HK-2 (cell line): Measurements from ENCODE around the gene SCGB1C2.
"Not testable (repeated sequence)": the region's sequence is repeated elsewhere in the genome, so short reads cannot be mapped to it uniquely, and the experiment has no call there.

Experiments
- DNase-seq: peaks from one replicate; pipeline ENCODE4 v3.0.0-alpha.2; 2018; ENCODE audit not compliant: unreplicated experiment

Gene SCGB1C2

DNA sequence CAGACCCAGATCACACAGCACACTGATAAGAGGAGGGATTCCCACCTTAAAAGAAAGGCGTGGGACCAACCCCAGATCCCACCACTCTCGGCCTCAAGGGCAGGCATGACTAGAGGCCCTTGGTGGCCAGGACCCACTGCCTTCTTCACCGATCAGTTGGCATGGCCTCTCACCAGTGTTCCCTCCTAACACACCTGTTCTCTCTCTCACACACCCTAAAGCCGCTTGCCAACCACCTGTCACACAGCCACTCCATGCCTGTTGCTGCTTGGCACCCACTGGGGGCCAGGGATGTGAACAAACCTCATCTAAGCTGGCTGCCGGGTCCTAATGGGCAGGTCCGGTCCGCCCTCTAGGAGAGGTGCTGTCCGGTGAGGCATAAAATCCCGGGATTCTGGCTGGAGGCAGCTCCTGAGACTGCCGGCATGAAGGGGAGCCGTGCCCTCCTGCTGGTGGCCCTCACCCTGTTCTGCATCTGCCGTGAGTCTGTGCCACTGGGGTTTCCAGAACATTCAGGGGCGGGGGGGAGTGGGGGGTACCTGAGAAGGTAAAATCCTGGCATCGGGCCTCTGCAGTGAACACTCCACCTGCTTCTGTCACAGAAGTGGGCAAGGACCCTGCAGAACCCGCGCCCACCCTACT lies at the start of gene SCGB1C2:
Gene SCGB1C2 (plus strand): TSS at position 404 of the 642 bp plus-strand sequence. CDS start 22 bp downstream, at position 426.
- not testable (repeated sequence) for DNase-seq

DNA sequence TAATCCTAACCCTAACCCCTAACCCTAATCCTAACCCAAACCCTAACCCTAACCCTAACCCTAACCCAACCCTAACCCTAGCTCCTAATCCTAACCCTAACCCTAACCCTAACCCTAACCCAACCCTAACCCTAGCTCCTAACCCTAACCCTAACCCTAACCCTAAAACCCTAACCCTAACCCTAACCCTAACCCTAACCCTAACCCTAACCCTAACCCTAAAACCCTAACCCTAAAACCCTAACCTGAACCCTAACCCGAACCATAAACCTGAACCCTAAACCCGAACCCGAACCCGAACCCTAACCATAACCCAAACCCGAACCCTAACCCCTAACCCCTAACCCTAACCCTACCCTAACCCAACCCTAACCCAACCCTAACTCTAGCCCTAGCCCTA lies 24.3 kb upstream of the SCGB1C2 start:
- not testable (repeated sequence) for DNase-seq

DNA sequence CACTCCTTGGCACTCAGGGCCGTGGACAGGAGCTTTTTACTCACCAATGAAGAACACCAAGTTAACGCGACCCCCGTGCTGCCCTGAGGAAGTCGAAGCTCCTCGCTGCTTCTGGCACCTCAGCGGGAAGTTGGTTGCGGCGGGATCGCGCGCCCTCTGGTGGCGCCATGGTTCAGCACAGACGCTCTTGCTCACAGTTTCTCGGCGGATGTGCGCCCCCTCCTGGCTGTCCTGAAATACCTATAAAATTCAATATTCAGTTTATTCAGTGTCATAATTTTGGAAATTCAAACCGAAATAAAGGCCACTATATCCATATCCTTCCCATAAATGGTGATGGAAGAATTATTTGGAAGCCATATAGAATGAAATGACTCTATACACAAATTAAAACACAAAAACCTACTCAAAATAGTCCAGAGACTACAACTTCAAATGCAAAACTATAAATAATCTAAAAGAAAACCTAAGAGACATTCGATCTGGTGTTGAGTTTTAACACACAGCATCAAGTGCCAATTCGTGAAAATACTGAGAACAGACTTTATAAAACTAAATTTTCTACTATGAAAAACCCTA lies 18.9 kb upstream of the SCGB1C2 start:
- not testable (repeated sequence) for DNase-seq

DNA sequence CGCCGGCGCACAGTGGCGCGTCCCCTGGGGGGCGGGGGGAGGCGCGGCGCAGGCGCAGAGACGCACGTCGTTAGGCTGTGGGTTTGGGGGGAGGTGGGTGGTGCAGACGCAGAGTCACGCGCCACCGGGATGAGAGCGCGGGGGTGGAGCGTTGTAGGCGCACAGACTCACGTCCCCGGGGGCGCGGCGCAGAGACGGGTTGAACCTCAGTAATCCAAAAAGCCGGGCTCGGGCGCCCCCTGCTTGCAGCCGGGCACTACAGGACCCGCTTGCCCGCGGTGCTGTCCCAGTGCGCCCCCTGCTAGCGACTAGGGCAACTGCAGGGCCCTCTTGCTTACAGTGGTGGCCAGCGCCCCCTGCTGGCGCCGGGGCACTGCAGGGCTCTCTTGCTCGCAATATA lies 3.4 kb upstream of the SCGB1C2 start:
- not testable (repeated sequence) for DNase-seq

DNA sequence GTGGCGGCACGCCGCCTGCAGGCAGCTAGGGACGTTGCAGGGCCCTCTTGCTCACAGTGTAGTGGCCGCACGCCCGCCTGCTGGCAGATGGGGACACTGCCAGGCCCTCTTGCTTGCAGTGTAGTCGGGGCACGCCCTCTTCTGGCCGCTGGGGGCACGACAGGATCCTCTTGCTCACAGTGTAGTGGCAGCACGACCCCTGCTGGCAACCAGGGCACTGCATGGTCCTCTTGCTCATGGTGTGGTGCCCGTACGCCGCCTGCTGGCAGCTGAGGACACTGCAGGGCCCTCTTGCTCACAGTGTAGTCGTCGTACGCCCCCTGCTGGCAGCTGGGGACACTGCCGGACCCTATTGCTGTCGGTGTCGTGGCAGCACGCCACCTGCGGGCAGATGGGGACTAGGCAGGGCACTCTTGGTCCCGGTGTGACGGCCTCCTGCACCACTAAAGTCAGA lies 3.0 kb upstream of the SCGB1C2 start:
- not testable (repeated sequence) for DNase-seq

DNA sequence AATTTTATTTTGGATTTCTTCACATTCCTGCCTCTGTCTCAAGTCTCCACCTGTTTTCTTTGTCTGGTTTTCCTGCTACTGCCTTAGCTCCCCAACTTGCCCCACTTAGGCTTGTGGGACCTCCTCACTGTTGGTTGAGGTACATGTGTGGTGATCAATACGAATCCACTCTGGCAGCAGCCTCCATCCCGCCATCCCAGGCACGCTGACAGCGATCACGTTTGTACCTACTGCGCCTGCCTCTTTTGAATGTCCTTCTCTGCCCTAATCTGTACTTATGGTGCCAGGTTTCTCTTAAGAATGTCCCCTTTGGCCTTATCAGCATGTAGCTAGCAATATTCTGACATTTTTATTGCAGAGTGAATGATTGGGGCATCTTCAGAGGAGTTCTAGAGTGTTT lies 2.3 kb upstream of the SCGB1C2 start:
- DNase-seq: not testable (repeated sequence)

GRCh38 chr17:135895-136294 lies 1.5 kb upstream of the SCGB1C2 start:
- not testable (repeated sequence) for DNase-seq

- not testable (repeated sequence) for DNase-seq
Observed at GRCh38 chr17:136531-136930, 838 bp upstream of the SCGB1C2 start.

GRCh38 chr17:139401-140205 lies 2.2 kb downstream of the SCGB1C2 start:
- DNase-seq: not testable (repeated sequence)

DNA sequence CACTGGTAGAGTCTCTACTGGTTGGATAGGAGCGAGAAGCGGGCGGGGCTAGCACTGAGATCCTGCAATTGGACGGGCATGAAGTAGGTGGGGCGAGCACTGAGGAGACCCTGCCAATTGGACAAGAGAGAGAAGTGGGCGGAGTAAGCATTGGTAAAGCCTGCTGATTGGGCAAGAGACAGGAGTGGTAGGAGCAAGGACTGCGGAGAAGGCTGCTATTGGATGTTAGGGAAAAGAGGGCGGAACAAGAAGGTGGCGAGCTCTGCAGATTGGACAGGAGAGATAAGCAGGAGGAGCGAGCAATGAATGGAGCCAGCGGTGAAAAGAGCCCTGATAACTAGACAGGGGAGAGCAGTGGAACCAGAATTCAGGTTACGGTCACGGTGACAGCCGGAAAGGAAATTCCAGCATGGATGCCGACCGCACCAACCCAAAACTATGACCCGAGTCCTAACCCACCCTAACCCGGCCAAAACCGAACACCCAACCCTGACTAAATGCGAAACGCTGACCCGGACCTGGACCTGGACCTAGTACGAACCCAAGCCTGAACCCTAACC lies 4.8 kb downstream of the SCGB1C2 start:
- no peak for DNase-seq

GRCh38 chr17:142876-143784 lies 5.8 kb downstream of the SCGB1C2 start:
- no peak for DNase-seq

DNA sequence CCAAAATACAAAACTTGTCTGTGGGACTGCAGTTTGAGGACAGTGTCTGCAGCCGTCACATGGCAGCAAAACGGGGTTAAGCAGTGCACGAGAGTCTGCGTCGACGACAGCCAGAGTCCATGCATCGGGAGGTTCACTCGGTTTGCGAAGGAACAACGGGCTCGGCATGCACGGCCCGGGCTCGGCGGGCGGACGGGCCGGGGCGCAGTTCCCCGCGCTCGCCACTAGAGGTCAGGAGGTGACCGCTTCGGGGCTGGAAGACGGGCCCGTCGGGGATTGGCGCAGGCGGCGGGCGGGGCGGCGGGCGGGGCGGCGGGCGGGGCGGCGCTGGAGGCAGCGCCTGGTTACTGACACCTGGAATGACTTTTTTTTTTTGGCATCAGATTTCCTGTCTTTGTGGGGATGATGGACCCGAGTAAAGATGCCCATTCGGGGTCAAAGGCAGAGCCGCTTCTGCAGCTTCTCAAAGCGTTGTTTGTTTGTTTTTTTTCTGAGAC lies 6.5 kb downstream of the SCGB1C2 start:
- peak; percentile 93 for DNase-seq

DNA sequence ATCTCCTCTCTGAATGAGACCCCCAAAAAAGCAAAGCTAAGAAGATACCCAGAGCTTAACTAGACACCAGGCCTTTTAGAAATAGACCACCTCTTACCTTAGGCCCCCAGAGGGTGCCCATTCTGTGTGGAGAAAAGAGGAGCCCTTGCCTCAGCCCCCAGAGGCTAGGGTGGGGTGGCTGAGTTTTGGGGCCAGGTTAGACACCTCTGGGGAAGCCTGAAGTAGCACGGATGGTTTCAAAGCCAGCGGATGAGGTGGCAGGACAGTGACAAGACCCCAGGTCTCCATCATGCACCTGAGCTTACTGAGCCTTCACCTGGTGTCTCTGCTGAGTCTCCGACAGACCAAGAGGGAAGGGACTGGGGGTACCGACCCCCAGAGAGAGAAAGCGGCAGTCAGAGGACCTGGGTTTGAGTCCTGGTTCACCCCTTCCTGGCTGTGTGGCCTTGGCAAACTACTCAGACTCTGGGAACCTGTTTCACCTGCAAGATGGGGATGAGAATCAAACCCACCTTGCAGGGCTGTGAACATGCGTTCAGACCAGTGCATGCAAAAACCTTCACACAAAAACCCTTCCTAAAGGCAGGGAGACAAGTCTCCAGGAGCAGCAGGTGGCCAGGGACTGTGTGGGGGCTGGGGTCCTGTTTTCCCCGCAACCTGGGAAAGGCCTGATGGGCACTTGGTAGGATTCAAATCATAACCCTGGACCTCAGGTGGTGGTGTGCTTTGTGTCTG lies 7.7 kb downstream of the SCGB1C2 start:
- no peak for DNase-seq

DNA sequence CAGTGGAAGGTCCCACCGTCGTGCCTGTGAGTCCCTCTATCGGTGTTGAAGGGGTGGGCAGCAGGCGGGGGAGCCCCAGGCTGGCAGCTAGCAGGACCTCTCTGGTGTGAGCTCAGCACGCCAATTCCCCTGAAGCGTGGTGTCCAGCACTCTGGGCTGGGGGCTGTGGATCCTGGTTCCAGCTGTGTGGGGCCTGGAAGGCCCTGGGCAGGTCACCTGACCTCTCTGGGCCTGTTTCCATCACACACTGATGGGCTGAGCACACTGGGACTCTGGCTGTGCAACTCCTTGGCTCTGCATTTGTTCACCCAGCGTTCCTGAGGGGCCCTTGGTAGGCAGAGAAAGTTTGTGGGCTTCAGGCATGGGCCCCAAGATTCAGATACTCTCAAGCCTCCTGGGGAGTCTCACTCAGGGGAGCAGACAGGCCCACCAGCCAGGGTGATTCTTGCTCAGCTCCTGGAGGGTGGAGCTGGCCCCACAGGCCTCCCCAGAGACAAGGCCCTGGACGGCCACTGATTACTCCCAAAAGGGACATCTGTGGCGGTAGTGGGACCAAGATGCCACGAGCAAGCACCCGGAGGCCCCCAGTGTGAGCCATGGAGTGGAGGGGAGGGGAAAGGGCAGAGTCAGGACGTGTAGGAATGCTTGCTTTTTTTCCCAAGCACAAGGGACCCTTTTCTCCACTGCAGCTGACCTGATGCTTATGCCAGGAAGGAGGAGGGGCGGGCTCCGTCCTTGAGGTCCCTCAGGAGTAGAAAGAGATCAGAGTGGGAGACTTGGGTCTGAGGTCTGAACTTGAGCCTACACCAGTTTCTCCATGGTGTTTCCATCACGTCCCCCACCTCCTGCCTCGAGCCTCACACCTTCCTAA lies 8.5 kb downstream of the SCGB1C2 start:
- no peak for DNase-seq

GRCh38 chr17:146546-146945 lies 9.2 kb downstream of the SCGB1C2 start:
- no peak for DNase-seq

DNA sequence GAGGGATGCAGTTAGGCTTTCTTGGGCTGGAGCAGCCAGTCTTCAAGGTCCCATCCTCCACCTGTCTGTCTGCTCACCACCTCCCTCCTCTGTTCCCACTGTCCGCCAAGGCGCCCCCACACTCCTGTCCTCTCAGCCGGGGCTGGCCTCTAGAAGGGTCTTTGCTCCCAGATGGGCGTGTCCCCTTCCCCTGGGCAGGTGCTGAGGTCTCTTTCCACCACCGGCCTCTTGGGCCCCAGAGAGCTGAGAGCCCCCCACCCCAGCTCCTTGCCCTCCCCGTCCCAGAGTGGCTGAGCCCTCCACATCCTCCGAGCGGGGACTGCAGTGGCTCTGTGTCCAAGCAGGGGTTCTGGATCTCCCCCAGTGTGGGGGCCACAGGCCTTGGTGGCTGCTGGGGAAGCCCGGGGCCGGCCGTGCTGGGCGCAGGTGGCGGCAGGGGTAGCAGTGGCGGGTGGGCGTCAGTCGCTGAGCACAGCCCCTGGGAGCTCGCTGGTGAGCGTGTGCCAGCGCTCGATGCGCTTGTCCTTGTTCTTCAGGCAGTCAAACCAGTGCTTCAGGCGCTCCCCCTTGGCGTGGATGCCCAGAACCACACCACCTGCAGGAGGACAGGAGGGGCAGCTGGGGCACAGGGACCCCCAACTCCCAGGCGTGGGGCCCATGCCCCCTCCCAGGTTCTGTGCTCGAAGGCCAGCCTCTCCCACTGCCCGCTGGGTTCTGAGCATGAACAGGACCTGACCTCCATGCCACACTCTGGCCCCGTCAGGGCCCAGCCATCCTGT lies 9.8 kb downstream of the SCGB1C2 start:
- no peak for DNase-seq

DNA sequence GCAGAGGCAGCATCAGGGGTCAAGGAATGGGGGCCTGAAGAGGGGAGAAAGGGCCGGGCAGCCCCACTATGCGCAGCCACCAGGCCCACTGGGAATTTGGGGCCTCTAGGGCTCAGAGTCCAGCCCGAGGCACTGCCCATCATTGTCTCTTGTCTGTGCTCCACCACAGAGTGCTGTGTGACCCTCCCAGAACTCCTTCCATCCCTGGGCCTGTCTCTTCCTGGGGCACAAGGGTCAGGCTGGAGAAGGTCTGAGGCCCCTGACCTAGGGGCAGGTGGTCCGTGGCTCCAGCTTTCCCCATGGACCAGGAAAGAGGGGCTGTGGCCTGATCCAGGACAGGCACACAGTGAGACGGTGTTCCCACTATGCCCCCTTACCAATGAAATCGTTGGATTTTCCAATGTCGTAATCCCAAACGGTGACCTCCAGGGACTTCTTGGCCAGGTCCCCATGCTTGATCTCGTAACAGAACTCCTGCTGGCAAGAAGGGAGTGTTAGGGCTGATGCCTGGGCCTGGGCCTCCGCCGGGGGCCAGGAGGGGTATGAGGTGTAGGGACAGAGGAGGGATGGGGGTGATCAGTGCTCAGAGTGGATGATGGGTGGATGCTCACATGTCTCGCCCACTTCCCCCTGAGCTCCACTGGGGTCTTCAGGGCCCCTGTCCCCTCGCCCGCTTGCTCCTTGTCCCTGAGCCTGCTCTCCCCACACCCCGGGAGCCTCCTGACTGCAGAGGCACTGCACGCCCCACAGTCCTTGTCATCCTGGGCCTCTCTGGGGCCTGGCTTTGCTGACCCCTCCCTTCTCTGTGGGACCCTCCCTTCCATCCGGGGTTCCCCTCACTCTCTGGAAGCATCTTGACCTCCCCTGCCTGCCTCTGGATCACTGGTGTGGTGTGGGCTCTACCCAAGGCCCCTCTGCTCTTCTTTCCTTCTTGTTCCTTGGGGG lies 10.7 kb downstream of the SCGB1C2 start:
- DNase-seq: no peak

GRCh38 chr17:148757-149156 lies 11.4 kb downstream of the SCGB1C2 start:
- no peak for DNase-seq
